ENCODE data around the gene GPC5. TPM values are rescaled to one million over a fixed set of nuclear protein-coding genes. Genes with fewer than 3 reads are reported as not detected.

The GPC5 gene
- total RNA-seq, 4 donors from 2014 or later: 0.47 TPM; not detected in 3

DNA sequence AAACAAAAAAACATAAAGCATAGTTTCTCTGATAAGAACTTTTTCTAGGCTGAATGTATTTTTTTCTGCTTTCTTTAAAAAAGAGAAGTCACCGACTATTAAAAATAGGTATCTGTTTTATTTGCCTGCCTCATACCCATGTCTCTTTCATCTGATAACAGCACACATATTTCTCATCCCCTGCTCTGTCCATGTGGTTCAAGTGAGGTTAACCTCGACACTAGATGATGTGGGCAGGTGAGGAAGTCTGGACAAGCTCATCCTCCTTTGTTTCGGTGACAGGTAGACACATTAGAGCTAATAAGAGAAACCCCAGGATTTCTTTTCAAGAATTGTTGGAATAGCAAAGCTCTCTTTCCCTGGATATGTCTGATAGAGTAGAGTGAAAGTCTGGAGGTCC, 222.7 kb downstream of the GPC5 start:
- Histone ChIP-seq H3K9me3 (no peaks in the 10 kb centered on the region), H3K27me3 (no peaks in the 10 kb centered on the region), H3K4me3 (no peak overlapping the region), H3K27ac (no peak overlapping the region), H3K36me3 (no peaks in the 10 kb centered on the region), H3K4me1 (no peaks in the 10 kb centered on the region)
- TF ChIP-seq POLR2A (IDR thresholded peaks at IDR 0.05) (no peak), EP300 (IDR thresholded peaks at IDR 0.05) (no peak), POLR2AphosphoS5 (IDR thresholded peaks at IDR 0.05) (no peak)
- TF ChIP-seq, protein P1, sequence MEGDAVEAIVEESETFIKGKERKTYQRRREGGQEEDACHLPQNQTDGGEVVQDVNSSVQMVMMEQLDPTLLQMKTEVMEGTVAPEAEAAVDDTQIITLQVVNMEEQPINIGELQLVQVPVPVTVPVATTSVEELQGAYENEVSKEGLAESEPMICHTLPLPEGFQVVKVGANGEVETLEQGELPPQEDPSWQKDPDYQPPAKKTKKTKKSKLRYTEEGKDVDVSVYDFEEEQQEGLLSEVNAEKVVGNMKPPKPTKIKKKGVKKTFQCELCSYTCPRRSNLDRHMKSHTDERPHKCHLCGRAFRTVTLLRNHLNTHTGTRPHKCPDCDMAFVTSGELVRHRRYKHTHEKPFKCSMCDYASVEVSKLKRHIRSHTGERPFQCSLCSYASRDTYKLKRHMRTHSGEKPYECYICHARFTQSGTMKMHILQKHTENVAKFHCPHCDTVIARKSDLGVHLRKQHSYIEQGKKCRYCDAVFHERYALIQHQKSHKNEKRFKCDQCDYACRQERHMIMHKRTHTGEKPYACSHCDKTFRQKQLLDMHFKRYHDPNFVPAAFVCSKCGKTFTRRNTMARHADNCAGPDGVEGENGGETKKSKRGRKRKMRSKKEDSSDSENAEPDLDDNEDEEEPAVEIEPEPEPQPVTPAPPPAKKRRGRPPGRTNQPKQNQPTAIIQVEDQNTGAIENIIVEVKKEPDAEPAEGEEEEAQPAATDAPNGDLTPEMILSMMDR (IDR thresholded peaks at IDR 0.05): no peak
- 76 to 86% methylated on average over 3 of the region's 3 CpGs for whole genome bisulfite sequencing, 2 donors (ENCODE audit: low coverage in 1 of 2)
- no peak for ATAC-seq

DNA sequence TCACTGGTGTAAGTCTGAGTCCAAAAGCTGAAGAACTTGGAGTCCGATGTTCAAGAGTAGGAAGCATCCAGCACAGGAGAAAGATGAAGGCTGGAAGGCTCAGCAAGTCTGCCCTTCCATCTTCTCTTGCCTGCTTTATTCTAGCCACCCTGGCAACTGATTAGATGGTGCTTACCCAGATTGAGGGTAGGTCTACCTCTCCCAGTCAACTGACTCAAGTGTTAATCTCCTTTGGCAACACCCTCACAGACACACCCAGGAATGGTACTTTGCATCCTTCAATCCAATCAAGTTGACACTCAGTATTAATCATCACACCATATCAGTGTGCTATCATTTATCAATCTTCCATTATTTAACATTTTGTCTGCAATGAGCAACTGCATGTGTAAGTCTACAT, 223.5 kb downstream of the GPC5 start:
- H3K4me1 ChIP-seq: no peaks in the 10 kb centered on the region
- no peak overlapping the region for H3K27ac ChIP-seq
- no CpG with 5 or more reads among the region's 1 CpG for WGBS, 2 donors (ENCODE audit: low coverage in 1 of 2)
- no peak for TF ChIP-seq POLR2A (IDR thresholded peaks at IDR 0.05)
- TF ChIP-seq POLR2AphosphoS5 (IDR thresholded peaks at IDR 0.05): no peak
- TF ChIP-seq, protein P1 (IDR thresholded peaks at IDR 0.05): no peak
- TF ChIP-seq EP300 (IDR thresholded peaks at IDR 0.05): no peak
- no peaks in the 10 kb centered on the region for H3K36me3 ChIP-seq
- ATAC-seq: no peak
- no peaks in the 10 kb centered on the region for H3K9me3 ChIP-seq
- H3K4me3 ChIP-seq: no peak overlapping the region
- H3K27me3 ChIP-seq: no peaks in the 10 kb centered on the region

DNA sequence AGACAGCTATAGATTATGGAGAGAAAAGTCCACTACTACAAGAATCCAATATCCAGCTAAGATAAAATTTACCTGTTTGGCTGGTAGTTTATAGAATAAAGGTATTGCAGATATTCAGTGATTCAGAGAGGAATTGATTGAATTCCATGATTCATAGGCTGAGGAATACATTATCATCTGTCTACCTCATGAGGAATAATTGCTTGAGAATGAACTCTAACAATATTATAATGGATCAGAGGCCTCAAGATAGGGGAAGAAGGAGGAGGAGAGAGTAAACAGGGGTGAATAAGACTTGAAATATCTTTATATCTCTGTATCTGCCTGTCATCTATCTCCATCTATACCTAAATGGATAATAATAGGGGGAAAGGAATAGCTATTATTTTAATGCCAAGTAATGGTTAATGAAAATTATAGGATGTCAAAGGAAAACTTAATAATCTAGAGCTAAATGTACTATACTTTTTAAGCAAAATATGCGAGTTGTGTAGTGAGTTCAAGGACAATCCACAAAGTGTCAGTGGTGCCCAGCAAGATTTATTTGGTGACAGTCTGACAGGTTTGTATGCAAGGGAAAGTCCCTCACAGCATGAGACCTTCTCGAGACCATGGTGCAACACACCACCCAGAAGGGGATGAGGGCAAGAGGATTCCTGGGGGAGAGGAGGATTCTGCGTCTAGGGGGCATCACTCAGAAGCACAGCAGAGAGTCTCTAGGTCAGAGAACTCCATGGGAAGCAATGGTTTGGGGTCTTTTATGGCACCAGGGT, 224.5 kb downstream of the GPC5 start:
- TF ChIP-seq POLR2A (IDR thresholded peaks at IDR 0.05) (no peak), POLR2AphosphoS5 (IDR thresholded peaks at IDR 0.05) (no peak), EP300 (IDR thresholded peaks at IDR 0.05) (no peak)
- TF ChIP-seq, protein P1 (IDR thresholded peaks at IDR 0.05): no peak
- 59 to 74% methylated on average over 2 to 3 of the region's 3 CpGs for WGBS, 2 donors (ENCODE audit: low coverage in 1 of 2)

DNA sequence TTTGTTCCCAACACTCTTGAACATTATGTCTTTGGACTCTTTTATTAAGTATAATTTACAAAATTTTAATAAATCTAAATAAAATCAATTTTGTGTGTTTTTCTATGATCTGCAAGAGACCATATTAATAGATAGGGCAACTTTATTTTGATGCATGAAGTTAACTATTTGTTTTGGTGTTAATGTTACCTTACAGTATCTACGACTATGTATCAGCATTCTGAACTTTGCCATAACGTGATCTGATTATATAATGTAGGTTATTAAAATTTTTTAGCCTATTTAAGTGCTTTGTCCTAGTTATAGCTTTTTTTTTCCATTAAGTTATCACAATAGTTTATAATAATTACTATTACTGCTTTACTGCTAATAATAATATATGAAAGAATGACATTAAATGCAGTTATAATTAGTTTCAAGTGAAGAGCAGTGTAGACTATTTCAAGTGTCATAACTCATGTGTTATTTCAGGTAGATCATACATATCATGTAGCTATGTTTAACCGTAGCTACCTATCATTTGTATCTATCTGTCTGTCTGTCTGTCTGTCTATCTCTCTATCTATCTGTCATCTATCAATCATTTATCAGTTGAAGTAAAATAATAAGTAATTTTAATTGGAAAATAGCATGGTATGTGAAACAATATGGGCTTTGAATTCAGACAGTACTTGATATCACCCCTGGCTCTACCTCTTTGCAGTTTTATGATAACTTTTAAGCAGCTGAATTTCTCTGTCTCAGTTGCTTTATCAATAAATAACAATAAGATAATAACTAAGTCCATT, 229.7 kb downstream of the GPC5 start:
- ATAC-seq: no peak
- Histone ChIP-seq H3K4me3 (no peak overlapping the region), H3K4me1 (no peaks in the 10 kb centered on the region), H3K9me3 (no peaks in the 10 kb centered on the region), H3K27me3 (no peaks in the 10 kb centered on the region), H3K27ac (no peak overlapping the region), H3K36me3 (no peaks in the 10 kb centered on the region)
- WGBS, 2 donors (ENCODE audit: low coverage in 1 of 2): 75 to 92% methylated on average over 3 of the region's 3 CpGs
- TF ChIP-seq, protein P1 (IDR thresholded peaks at IDR 0.05): no peak
- TF ChIP-seq POLR2AphosphoS5 (IDR thresholded peaks at IDR 0.05): no peak

More for the DNA sequence above, 224.5 kb downstream of the GPC5 start:
- Histone ChIP-seq H3K9me3 (no peaks in the 10 kb centered on the region), H3K4me1 (no peaks in the 10 kb centered on the region), H3K27ac (no peak overlapping the region), H3K4me3 (no peak overlapping the region), H3K27me3 (no peaks in the 10 kb centered on the region), H3K36me3 (no peaks in the 10 kb centered on the region)
- no peak for ATAC-seq
